Measurements from ENCODE around the gene EDDM13.
"Not testable (repeated sequence)": the region's sequence is repeated elsewhere in the genome, so short reads cannot be mapped to it uniquely, and the experiment has no call there.

Gene EDDM13

DNA sequence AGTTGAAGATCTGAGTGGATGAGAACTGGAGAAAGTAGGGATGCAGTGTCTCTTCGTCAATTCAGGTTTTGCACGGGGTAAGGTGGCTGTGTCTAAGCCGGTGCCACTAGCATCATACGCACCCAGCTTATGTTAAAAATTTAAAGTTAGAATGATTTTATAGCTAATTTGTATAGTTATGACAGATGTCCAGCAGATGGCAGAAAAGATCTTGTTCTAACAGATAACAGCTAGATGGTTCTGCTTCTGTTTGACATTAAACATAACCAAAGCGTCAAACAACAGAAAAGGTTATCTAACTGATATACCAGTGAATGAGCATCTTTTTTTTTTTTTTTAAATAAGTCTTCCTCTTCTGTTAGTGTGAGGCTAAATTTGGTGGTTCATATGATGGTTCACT, 18.8 kb upstream of the EDDM13 start:
- TF ChIP-seq, protein P1, sequence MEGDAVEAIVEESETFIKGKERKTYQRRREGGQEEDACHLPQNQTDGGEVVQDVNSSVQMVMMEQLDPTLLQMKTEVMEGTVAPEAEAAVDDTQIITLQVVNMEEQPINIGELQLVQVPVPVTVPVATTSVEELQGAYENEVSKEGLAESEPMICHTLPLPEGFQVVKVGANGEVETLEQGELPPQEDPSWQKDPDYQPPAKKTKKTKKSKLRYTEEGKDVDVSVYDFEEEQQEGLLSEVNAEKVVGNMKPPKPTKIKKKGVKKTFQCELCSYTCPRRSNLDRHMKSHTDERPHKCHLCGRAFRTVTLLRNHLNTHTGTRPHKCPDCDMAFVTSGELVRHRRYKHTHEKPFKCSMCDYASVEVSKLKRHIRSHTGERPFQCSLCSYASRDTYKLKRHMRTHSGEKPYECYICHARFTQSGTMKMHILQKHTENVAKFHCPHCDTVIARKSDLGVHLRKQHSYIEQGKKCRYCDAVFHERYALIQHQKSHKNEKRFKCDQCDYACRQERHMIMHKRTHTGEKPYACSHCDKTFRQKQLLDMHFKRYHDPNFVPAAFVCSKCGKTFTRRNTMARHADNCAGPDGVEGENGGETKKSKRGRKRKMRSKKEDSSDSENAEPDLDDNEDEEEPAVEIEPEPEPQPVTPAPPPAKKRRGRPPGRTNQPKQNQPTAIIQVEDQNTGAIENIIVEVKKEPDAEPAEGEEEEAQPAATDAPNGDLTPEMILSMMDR (IDR thresholded peaks at IDR 0.05; ENCODE audit: low read depth, low read length, missing control alignments): no peak
- H3K4me3 ChIP-seq (replicated peaks; ENCODE audit: low read depth, low read length): no peak overlapping the region
- peak; percentile 25 for DNase-seq (ENCODE audit: extremely low read depth, low read depth)

DNA sequence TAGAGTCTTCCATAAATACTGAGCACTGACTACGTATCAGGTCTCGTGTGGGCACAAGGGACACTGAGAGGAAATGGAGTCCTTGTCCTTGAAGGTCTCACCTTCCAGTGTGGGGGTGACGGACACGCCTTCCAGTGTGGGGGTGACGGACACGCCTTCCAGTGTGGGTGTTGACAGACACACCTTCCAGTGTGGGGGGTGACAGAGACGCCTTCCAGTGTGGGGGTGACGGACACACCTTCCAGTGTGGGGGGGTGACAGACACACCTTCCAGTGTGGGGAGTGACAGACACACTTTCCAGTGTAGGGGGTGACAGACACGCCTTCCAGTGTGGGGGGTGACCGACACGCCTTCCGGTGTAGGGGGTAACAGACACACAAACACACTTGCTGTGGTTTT, 14.3 kb upstream of the EDDM13 start:
- no peak for DNase-seq (ENCODE audit: extremely low read depth, low read depth)
- no peak overlapping the region for H3K4me3 ChIP-seq (replicated peaks; ENCODE audit: low read depth, low read length)
- TF ChIP-seq, protein P1 (IDR thresholded peaks at IDR 0.05; ENCODE audit: low read depth, low read length, missing control alignments): no peak

DNA sequence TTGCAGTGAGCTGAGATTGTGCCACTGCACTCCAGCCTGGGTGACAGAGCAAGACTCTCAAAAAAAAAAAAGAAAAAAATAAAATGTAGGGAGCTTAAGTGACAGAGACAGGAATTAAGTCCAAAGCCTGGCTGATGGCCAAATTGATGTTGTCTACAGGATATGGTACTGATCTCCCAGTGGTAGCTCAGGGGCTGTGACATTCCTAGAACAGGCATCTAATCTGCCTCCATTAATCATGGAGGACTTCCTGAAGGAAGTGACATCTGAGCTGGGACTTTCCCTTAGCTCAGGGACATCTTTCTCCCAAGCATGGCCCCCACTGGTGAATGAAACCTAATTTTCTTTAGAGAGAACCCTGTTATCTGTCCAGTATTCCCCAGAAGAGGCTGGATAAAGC, 11.4 kb upstream of the EDDM13 start:
- no peak for DNase-seq (ENCODE audit: extremely low read depth, low read depth)
- TF ChIP-seq, protein P1 (IDR thresholded peaks at IDR 0.05; ENCODE audit: low read depth, low read length, missing control alignments): no peak
- no peak overlapping the region for H3K4me3 ChIP-seq (replicated peaks; ENCODE audit: low read depth, low read length)

DNA sequence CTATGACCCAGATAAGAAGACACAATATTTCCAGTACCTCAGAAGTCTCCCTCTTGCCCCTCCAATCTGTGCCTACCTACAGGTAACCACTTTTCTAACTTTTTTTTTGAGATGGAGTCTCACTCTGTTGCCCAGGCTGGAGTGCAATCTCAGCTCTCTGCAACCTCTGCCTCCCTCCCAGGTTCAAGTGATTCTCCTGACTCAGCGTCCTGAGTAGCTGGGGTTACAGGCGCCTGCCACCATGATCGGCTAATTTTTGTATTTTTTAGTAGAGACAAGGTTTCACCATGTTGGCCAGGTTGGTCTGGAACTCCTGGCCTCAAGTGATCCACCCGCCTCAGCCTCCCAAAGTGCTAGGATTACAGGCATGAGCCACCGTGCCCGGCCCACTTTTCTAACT, 10.6 kb upstream of the EDDM13 start:
- H3K4me3 ChIP-seq (replicated peaks; ENCODE audit: low read depth, low read length); DNase-seq (ENCODE audit: extremely low read depth, low read depth): not testable (repeated sequence)

DNA sequence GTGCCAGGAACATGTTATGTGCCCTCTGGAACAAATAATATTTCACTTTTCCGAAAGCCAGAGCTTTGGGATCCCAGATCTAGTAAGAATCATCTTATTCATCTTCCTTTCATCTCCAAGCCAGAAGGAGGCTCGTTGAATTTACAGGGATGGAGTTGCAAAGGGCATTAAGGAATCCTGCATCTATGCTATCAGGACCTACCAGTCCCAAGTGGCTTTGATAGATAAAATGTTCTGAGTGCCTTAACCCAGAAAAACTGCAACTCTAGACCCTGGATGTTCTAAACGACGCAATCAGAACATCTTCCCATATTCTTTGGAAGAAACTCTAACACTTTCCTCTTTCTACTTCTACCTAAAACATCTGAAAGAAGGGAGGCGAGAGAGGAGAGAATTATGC, 9.2 kb upstream of the EDDM13 start:
- TF ChIP-seq, protein P1 (IDR thresholded peaks at IDR 0.05; ENCODE audit: low read depth, low read length, missing control alignments): no peak
- no peak overlapping the region for H3K4me3 ChIP-seq (replicated peaks; ENCODE audit: low read depth, low read length)
- no peak for DNase-seq (ENCODE audit: extremely low read depth, low read depth)

DNA sequence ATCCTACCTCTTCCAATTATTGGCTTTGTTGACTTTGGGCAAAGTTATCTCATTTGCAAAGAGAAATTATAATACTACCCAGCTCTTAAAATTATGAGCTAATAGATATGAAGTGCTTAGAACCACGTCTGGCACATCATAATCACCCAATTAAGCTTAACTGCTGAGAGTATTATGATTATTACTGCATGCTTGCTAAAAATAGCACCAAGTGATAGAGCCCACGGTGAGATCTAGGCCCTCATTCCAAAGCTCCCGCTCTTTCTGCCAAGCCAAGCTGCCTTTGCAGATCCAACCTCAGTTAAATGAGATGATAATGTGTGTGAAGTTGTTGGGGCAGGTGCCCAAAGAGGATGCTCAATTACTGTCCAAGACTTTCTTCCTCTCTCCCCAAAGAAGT, 6.5 kb upstream of the EDDM13 start:
- no peak for DNase-seq (ENCODE audit: extremely low read depth, low read depth)
- TF ChIP-seq, protein P1 (IDR thresholded peaks at IDR 0.05; ENCODE audit: low read depth, low read length, missing control alignments): no peak

DNA sequence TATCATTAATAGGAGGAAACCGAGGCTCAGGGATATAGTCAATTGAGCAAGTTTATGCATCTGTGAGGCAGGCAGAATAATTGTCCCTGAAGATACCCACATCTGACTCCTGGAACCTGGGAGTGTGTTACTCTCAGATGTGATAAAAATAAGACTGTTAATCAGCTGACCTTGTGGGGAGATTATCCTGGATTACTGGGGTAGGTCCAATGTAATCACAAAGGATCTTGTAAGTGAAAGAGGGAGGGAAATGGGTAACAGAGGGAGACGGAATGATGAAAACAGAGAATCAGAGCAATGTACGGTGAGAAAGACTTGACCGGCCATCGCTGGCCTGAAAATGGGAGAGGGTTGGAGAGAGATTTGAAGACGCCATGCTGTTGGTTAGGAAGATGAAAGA, 3.2 kb upstream of the EDDM13 start:
- H3K4me3 ChIP-seq (replicated peaks; ENCODE audit: low read depth, low read length): no peak overlapping the region
- TF ChIP-seq, protein P1 (IDR thresholded peaks at IDR 0.05; ENCODE audit: low read depth, low read length, missing control alignments): no peak
- DNase-seq (ENCODE audit: extremely low read depth, low read depth): no peak

More for the DNA sequence above, 6.5 kb upstream of the EDDM13 start:
- no peak overlapping the region for H3K4me3 ChIP-seq (replicated peaks; ENCODE audit: low read depth, low read length)

Data from HFF-Myc (cell line).